Islet precursor cell (in vitro differentiated cells): Measurements from ENCODE around the gene NRDC.
"Not testable (repeated sequence)": the region's sequence is repeated elsewhere in the genome, so short reads cannot be mapped to it uniquely, and the experiment has no call there.

ENCODE experiments used
- DNase-seq: peaks from one replicate; pipeline ENCODE4 v3.0.0-alpha.2; 2018

NRDC gene

GRCh38 chr1:51840743-51841461 is 37.6 kb downstream of the NRDC start:
- DNase-seq = no peak

- DNase-seq = no peak
Measured at GRCh38 chr1:51840182-51840581, 38.3 kb downstream of the NRDC start.

GRCh38 chr1:51839094-51839493 is 39.4 kb downstream of the NRDC start:
- DNase-seq = no peak

- no peak for DNase-seq
Measured at GRCh38 chr1:51837243-51837642, 41.3 kb downstream of the NRDC start.

- no peak for DNase-seq
Measured at GRCh38 chr1:51833700-51834099, 44.8 kb downstream of the NRDC start.

GRCh38 chr1:51829058-51829457 is 49.5 kb downstream of the NRDC start:
- DNase-seq = no peak

GRCh38 chr1:51819810-51820209 is 58.7 kb downstream of the NRDC start:
- no peak for DNase-seq

- not testable (repeated sequence) for DNase-seq
Measured at GRCh38 chr1:51819021-51819420, 59.5 kb downstream of the NRDC start.

- no peak for DNase-seq
Measured at GRCh38 chr1:51818487-51818886, 60.0 kb downstream of the NRDC start.

- no peak for DNase-seq
Measured at GRCh38 chr1:51814513-51814912, 64.0 kb downstream of the NRDC start.

GRCh38 chr1:51799372-51799771 is 79.2 kb downstream of the NRDC start:
- DNase-seq = no peak

- DNase-seq = no peak
Measured at GRCh38 chr1:51794868-51795267, 83.7 kb downstream of the NRDC start.

GRCh38 chr1:51794260-51794659 is 84.3 kb downstream of the NRDC start:
- DNase-seq = no peak

GRCh38 chr1:51792864-51793263 is 85.7 kb downstream of the NRDC start:
- DNase-seq = peak; percentile 57

- no peak for DNase-seq
Measured at GRCh38 chr1:51791888-51792287, 86.6 kb downstream of the NRDC start.

- no peak for DNase-seq
Measured at GRCh38 chr1:51790385-51790784, 88.1 kb downstream of the NRDC start.

GRCh38 chr1:51789342-51789741 is 89.2 kb downstream of the NRDC start:
- no peak for DNase-seq

- DNase-seq = no peak
Measured at GRCh38 chr1:51788938-51789337, 89.6 kb downstream of the NRDC start.

- peak; percentile 67 for DNase-seq
Measured at GRCh38 chr1:51784997-51785421, 93.5 kb downstream of the NRDC start.

- DNase-seq = no peak
Measured at GRCh38 chr1:51780927-51781326, 97.6 kb downstream of the NRDC start.

- DNase-seq = no peak
Measured at GRCh38 chr1:51776408-51776807, 102.1 kb downstream of the NRDC start.

- DNase-seq = no peak
Measured at GRCh38 chr1:51768971-51769588, 109.4 kb downstream of the NRDC start.

GRCh38 chr1:51761351-51761750 is 117.2 kb downstream of the NRDC start:
- DNase-seq = no peak

GRCh38 chr1:51760872-51761271 is 117.7 kb downstream of the NRDC start:
- DNase-seq = no peak

GRCh38 chr1:51758310-51758709 is 120.2 kb downstream of the NRDC start:
- no peak for DNase-seq
